CD4-positive, alpha-beta T cell treated with Interleukin-17A for 4 hours (primary cell): ENCODE measurements around the gene HS3ST4.

Experiments used
- DNase-seq: peaks from one replicate; pipeline ENCODE4 v3.0.0-alpha.2; 2020; ENCODE audit warnings: mixed read lengths

HS3ST4 gene

GRCh38 chr16:25691519-25692091, at the start of gene HS3ST4:
Gene HS3ST4 (plus strand): TSS chr16:25691959.
- DNase-seq: no peak

GRCh38 chr16:25643633-25644032, 48.1 kb upstream of the HS3ST4 start:
- DNase-seq: no peak

GRCh38 chr16:25656639-25657038, 35.1 kb upstream of the HS3ST4 start:
- DNase-seq: no peak

- no peak for DNase-seq
These were observed 14.9 kb upstream of the HS3ST4 start for GRCh38 chr16:25676820-25677219.

GRCh38 chr16:25679511-25679910, 12.2 kb upstream of the HS3ST4 start:
- no peak for DNase-seq

GRCh38 chr16:25689137-25689836, 2.5 kb upstream of the HS3ST4 start:
- DNase-seq: no peak

- no peak for DNase-seq
These were observed 1.1 kb upstream of the HS3ST4 start for GRCh38 chr16:25690552-25691143.

- no peak for DNase-seq
These were observed 587 bp downstream of the HS3ST4 start for GRCh38 chr16:25692351-25692741.

- no peak for DNase-seq
These were observed 1.2 kb downstream of the HS3ST4 start for GRCh38 chr16:25692742-25693508.

- no peak for DNase-seq
These were observed 1.9 kb downstream of the HS3ST4 start for GRCh38 chr16:25693631-25694030.

GRCh38 chr16:25699069-25699468, 7.3 kb downstream of the HS3ST4 start:
- no peak for DNase-seq

- no peak for DNase-seq
These were observed 8.8 kb downstream of the HS3ST4 start for GRCh38 chr16:25700547-25700946.

GRCh38 chr16:25707553-25707952, 15.8 kb downstream of the HS3ST4 start:
- no peak for DNase-seq

- no peak for DNase-seq
These were observed 16.3 kb downstream of the HS3ST4 start for GRCh38 chr16:25707982-25708583.

GRCh38 chr16:25709213-25709612, 17.5 kb downstream of the HS3ST4 start:
- DNase-seq: no peak

GRCh38 chr16:25713785-25714570, 22.2 kb downstream of the HS3ST4 start:
- DNase-seq: no peak

GRCh38 chr16:25716186-25716585, 24.4 kb downstream of the HS3ST4 start:
- no peak for DNase-seq

GRCh38 chr16:25721439-25721838, 29.7 kb downstream of the HS3ST4 start:
- no peak for DNase-seq

- DNase-seq: no peak
These were observed 34.8 kb downstream of the HS3ST4 start for GRCh38 chr16:25726430-25727098.

- no peak for DNase-seq
These were observed 37.6 kb downstream of the HS3ST4 start for GRCh38 chr16:25729188-25729915.

- no peak for DNase-seq
These were observed 38.6 kb downstream of the HS3ST4 start for GRCh38 chr16:25730396-25730795.
